ENCODE results near the gene COMTD1. TPM values are rescaled to one million over a fixed set of nuclear protein-coding genes. Genes with fewer than 3 reads are reported as not detected.

The COMTD1 gene
- polyA plus RNA-seq, 1 of the 3 experiments (the other 2 are of a cell fraction), result 7.6 TPM

- H3K9me3 ChIP-seq, result no peaks in the 10 kb centered on the region
- H3K27ac ChIP-seq (ENCODE audit: low read depth in 2 of 2, low read length in 1 of 2), result no peak overlapping the region
- peaks cover 27% of the 10 kb centered on the region for H3F3A ChIP-seq (replicated peaks; ENCODE audit: insufficient read depth)
- no peaks in the 10 kb centered on the region for H3K27me3 ChIP-seq (ENCODE audit: insufficient read depth)
- H3K9me2 ChIP-seq, result no peaks in the 10 kb centered on the region
- H3K4me2 ChIP-seq, result no peak overlapping the region; the same call in 1 of the 2 replicates
- peak overlapping the region; percentile 60; the same call in 1 of the 2 replicates for H2AFZ ChIP-seq (ENCODE audit: low read depth)
- ChIA-PET POLR2A (interaction anchor here (1.3 kb wide), 1 partner anchor 165 kb away, joined by 3 read pairs; the partner anchor contains the start of gene ZNF503), CTCF (interaction anchor here (0.6 to 5.5 kb wide), 39 partner anchors 11 to 1855 kb away, joined by 3 to 40 read pairs (median 4); partner anchors contain the start of genes CAMK2G, SAMD8, VDAC2 and ZNF503)
- H3K36me3 ChIP-seq (replicated peaks in 1 of 2; ENCODE audit: control insufficient read depth in 1 of 2, insufficient read depth in 2 of 2, low read length in 1 of 2), result peaks cover 13% of the 10 kb centered on the region in 2 experiments
- 0 out of 2 replicates have a peak, but pooled peaks have one; percentile 3 for TF ChIP-seq CTCF (IDR thresholded peaks at IDR 0.05)
- TF ChIP-seq MAX (IDR thresholded peaks at IDR 0.05; ENCODE audit: low read depth), result no peak
- peaks cover 0 to 37% of the 10 kb centered on the region in 2 experiments; a peak in 1 of 4 replicates for H3K4me1 ChIP-seq (ENCODE audit: control insufficient read depth in 1 of 2, insufficient read depth in 2 of 2, low read depth in 1 of 2, low read length in 1 of 2)
- H3K79me2 ChIP-seq (ENCODE audit: insufficient read depth), result peaks cover 3% of the 10 kb centered on the region; the same call in 1 of the 2 replicates
- no peaks in the 10 kb centered on the region for H4K20me1 ChIP-seq (ENCODE audit: insufficient read depth)
- DNase-seq, result no peak
- no peak overlapping the region for H3K9ac ChIP-seq
- H3K4me3 ChIP-seq (ENCODE audit: low read depth in 2 of 2, low read length in 1 of 2), result peak overlapping the region; percentile 61 to 72; a peak in 2 of 4 replicates
- 54% methylated on average over 12 of the region's 12 CpGs for WGBS (ENCODE audit: low lambda C conversion rate)
These were observed 545 bp upstream of the COMTD1 start for GRCh38 chr10:75236178-75236825.

GRCh38 chr10:75234683-75235374 lies 928 bp downstream of the COMTD1 start:
- no CpG with 5 or more reads among the region's 62 CpGs for WGBS (ENCODE audit: low lambda C conversion rate)
- Histone ChIP-seq H3F3A (replicated peaks; ENCODE audit: insufficient read depth) (peaks cover 37% of the 10 kb centered on the region), H4K20me1 (ENCODE audit: insufficient read depth) (peaks cover 6% of the 10 kb centered on the region), H3K4me3 (ENCODE audit: low read depth in 2 of 2, low read length in 1 of 2) (peak overlapping the region; percentile 61 to 72), H2AFZ (ENCODE audit: low read depth) (peak overlapping the region; percentile 86), H3K9me3 (no peaks in the 10 kb centered on the region), H3K36me3 (replicated peaks in 1 of 2; ENCODE audit: control insufficient read depth in 1 of 2, insufficient read depth in 2 of 2, low read length in 1 of 2) (peaks cover 23 to 27% of the 10 kb centered on the region in 2 experiments), H3K27me3 (ENCODE audit: insufficient read depth) (no peaks in the 10 kb centered on the region), H3K79me2 (ENCODE audit: insufficient read depth) (peaks cover 8% of the 10 kb centered on the region; the same call in 1 of the 2 replicates), H3K9ac (peak overlapping the region; percentile 57), H3K27ac (ENCODE audit: low read depth in 2 of 2, low read length in 1 of 2) (peak overlapping the region; percentile 30 to 73; a peak in 3 of 4 replicates), H3K4me2 (peak overlapping the region; percentile 96), H3K4me1 (ENCODE audit: control insufficient read depth in 1 of 2, insufficient read depth in 2 of 2, low read depth in 1 of 2, low read length in 1 of 2) (peaks cover 3 to 37% of the 10 kb centered on the region in 2 experiments; a peak in 2 of 4 replicates), H3K9me2 (no peaks in the 10 kb centered on the region)
- peak; percentile 59 for DNase-seq
- ChIA-PET POLR2A (interaction anchor here (1.9 kb wide), 1 partner anchor 24 kb away, joined by 6 read pairs; the partner anchor contains the start of gene VDAC2), CTCF (interaction anchor here (0.9 to 5.5 kb wide), 21 partner anchors 10 to 1856 kb away, joined by 3 to 40 read pairs (median 5); partner anchors contain the start of genes SAMD8, VDAC2 and ZNF503)
- TF ChIP-seq EP300 (IDR thresholded peaks at IDR 0.05; ENCODE audit: borderline replicate concordance in 1 of 2, low read depth in 1 of 2, low read length in 1 of 2) (no peak), SIN3A (IDR thresholded peaks at IDR 0.05; ENCODE audit: borderline replicate concordance, low read depth, low read length) (no peak), SMC3 (IDR thresholded peaks at IDR 0.05; ENCODE audit: low read depth, low read length) (no peak), NFIC (IDR thresholded peaks at IDR 0.05; ENCODE audit: borderline replicate concordance) (no peak), NRF1 (IDR thresholded peaks at IDR 0.05; ENCODE audit: low read depth, low read length) (no peak)

All from SK-N-SH (cell line).